ENCODE results near the gene TMTC3. TPM values are rescaled to one million over a fixed set of nuclear protein-coding genes. Genes with fewer than 3 reads are reported as not detected.

The TMTC3 gene
- total and polyA plus RNA-seq, 2 of the 8 experiments (the other 6 are each of a cell fraction or from before 2014, with no cell fraction given) = 7.0 to 45.1 TPM

- 91% methylated on average over 2 of the region's 2 CpGs; no CpG with 5 or more reads in 1 of the 2 experiments for WGBS, 2 experiments (ENCODE audit: extremely low coverage in 1 of 2, insufficient coverage in 1 of 2, insufficient read length in 1 of 2, insufficient replicate concordance in 2 of 2, low coverage in 1 of 2, low lambda C conversion rate in 2 of 2, missing lambda C conversion rate in 1 of 2)
- H3K79me1 ChIP-seq (ENCODE audit: low read depth, low read length) = no peaks in the 10 kb centered on the region
- H3K36me3 ChIP-seq (ENCODE audit: control insufficient read depth in 2 of 4, insufficient read depth in 4 of 4, low read length in 3 of 4) = peaks cover 0 to 8% (median 0%) of the 10 kb centered on the region in 4 experiments; a peak in 1 of 8 replicates
- H2AK5ac ChIP-seq (ENCODE audit: low read depth, low read length) = no peak overlapping the region
- no peak overlapping the region for H3K9ac ChIP-seq (replicated peaks in 1 of 4; ENCODE audit: extremely low read depth in 1 of 4, low read depth in 3 of 4, low read length in 3 of 4)
- H4K20me1 ChIP-seq (replicated peaks in 1 of 2; ENCODE audit: control insufficient read depth in 1 of 2, insufficient read depth in 2 of 2, low read length in 2 of 2) = no peaks in the 10 kb centered on the region
- no peak overlapping the region for H3K23ac ChIP-seq (ENCODE audit: insufficient read length)
- H3K79me2 ChIP-seq (ENCODE audit: control insufficient read depth in 1 of 2, insufficient read depth in 2 of 2, low read length in 2 of 2) = no peaks in the 10 kb centered on the region
- ChIA-PET POLR2A (ENCODE audit: partially characterized antibody) (no interaction called here), CTCF (ENCODE audit: partially characterized antibody) (no interaction called here)
- peaks cover 4 to 8% of the 10 kb centered on the region in 2 experiments; a peak in 2 of 4 replicates for H3K9me3 ChIP-seq (ENCODE audit: insufficient read depth in 2 of 2, low read depth in 1 of 2, low read length in 1 of 2)
- H3K4me2 ChIP-seq (ENCODE audit: insufficient read depth in 1 of 2, low read depth in 2 of 2, low read length in 2 of 2) = no peak overlapping the region
- H3K23me2 ChIP-seq (ENCODE audit: low read depth, low read length) = no peaks in the 10 kb centered on the region
- H3K4ac ChIP-seq (replicated peaks; ENCODE audit: insufficient read length, low read depth, low read length) = no peak overlapping the region
- H4K91ac ChIP-seq (replicated peaks; ENCODE audit: insufficient read length, low read length) = no peak overlapping the region
- no peak overlapping the region for H3K27ac ChIP-seq (ENCODE audit: low read depth, low read length)
- no peak overlapping the region for H4K8ac ChIP-seq (ENCODE audit: extremely low read depth, insufficient read depth, low read length)
- no peaks in the 10 kb centered on the region for H3K4me1 ChIP-seq (replicated peaks in 1 of 4; ENCODE audit: control insufficient read depth in 3 of 4, insufficient read depth in 4 of 4, low read length in 3 of 4)
- no peak overlapping the region for H2BK15ac ChIP-seq (ENCODE audit: low read length)
- no peak overlapping the region for H3K14ac ChIP-seq (ENCODE audit: insufficient read length)
- no peak overlapping the region for H2BK20ac ChIP-seq (ENCODE audit: low read length)
- no peak overlapping the region for H3K4me3 ChIP-seq (ENCODE audit: extremely low read depth in 1 of 4, insufficient read depth in 2 of 4, low read depth in 3 of 4, low read length in 4 of 4)
- no peaks in the 10 kb centered on the region for H3K27me3 ChIP-seq (replicated peaks in 1 of 4; ENCODE audit: control insufficient read depth in 3 of 4, extremely low read depth in 1 of 4, insufficient read depth in 3 of 4, low read length in 3 of 4)
- no peak overlapping the region for H2BK12ac ChIP-seq (ENCODE audit: low read depth, low read length)
- no peak overlapping the region for H2BK120ac ChIP-seq (replicated peaks; ENCODE audit: low read depth, low read length)
- no peak for FAIRE-seq
- H3K56ac ChIP-seq (replicated peaks; ENCODE audit: insufficient read length, low read depth, low read length) = no peak overlapping the region
- no peak overlapping the region for H2AFZ ChIP-seq (ENCODE audit: low read length)
- no peak overlapping the region for H3K18ac ChIP-seq (ENCODE audit: extremely low read depth, low read length)
- no peak for DNase-seq (ENCODE audit: low read depth in 1 of 2, low spot score in 2 of 2)
- no peak overlapping the region for H4K5ac ChIP-seq (ENCODE audit: insufficient read length, low read depth, low read length)
- H2BK5ac ChIP-seq (ENCODE audit: low read depth, low read length) = no peak overlapping the region
Measured at GRCh38 chr12:88200029-88200428, 57.9 kb downstream of the TMTC3 start.

Measured in H1 (cell line).